HL-60 (cell line): ENCODE data around the gene ZDHHC21.

Experiments used
- CTCF ChIP-seq: IDR thresholded peaks from one replicate; pipeline ENCODE4 v1.5.1; 2011; ENCODE audit warnings: low read length, control low read depth, inconsistent platforms; ENCODE audit not compliant: insufficient read depth
- GABPA ChIP-seq: IDR thresholded peaks from 2 replicates; pipeline ENCODE4 v1.6.1; 2012; ENCODE audit warnings: low read depth
- POLR2AphosphoS5 ChIP-seq: IDR thresholded peaks from 2 replicates; pipeline ENCODE4 v1.6.1; 2012; ENCODE audit warnings: low read depth
- REST ChIP-seq: IDR thresholded peaks from 2 replicates; pipeline ENCODE4 v1.6.1; 2012; ENCODE audit warnings: low read depth; ENCODE audit not compliant: insufficient replicate concordance
- SPI1 ChIP-seq: IDR thresholded peaks from 2 replicates; pipeline ENCODE4 v1.6.1; 2012; ENCODE audit warnings: low read depth, mild to moderate bottlenecking, borderline replicate concordance

- TF ChIP-seq CTCF (no peak), POLR2AphosphoS5 (no peak), REST (no peak), SPI1 (no peak), GABPA (no peak)
Measured at GRCh38 chr9:14710804-14711203, 17.6 kb upstream of the ZDHHC21 start.
